SH-SY5Y (cell line): ENCODE results near the gene LTBP1.

Experiments used
- GATA2 ChIP-seq: IDR thresholded peaks from 2 replicates; pipeline ENCODE4 v1.6.1; 2011; ENCODE audit warnings: mild to moderate bottlenecking, low read depth, low read length
- GATA3 ChIP-seq: IDR thresholded peaks from 2 replicates; pipeline ENCODE4 v1.6.1; 2011; ENCODE audit warnings: low read depth, mild to moderate bottlenecking, low read length, moderate library complexity

GRCh38 chr2:33314541-33314940, 367.8 kb downstream of the LTBP1 start:
- no peak for TF ChIP-seq GATA2
- TF ChIP-seq GATA3, result no peak
